HG03571 (cell line): Measurements from ENCODE around the gene TXNDC17.
"Not testable (repeated sequence)": the region's sequence is repeated elsewhere in the genome, so short reads cannot be mapped to it uniquely, and the experiment has no call there.

Experiments used
- ATAC-seq: cut with Tn5 transposase; IDR thresholded peaks from one replicate; pipeline ENCODE4 v1.9.1; 2021; ENCODE audit not compliant: unreplicated experiment

Gene TXNDC17

DNA sequence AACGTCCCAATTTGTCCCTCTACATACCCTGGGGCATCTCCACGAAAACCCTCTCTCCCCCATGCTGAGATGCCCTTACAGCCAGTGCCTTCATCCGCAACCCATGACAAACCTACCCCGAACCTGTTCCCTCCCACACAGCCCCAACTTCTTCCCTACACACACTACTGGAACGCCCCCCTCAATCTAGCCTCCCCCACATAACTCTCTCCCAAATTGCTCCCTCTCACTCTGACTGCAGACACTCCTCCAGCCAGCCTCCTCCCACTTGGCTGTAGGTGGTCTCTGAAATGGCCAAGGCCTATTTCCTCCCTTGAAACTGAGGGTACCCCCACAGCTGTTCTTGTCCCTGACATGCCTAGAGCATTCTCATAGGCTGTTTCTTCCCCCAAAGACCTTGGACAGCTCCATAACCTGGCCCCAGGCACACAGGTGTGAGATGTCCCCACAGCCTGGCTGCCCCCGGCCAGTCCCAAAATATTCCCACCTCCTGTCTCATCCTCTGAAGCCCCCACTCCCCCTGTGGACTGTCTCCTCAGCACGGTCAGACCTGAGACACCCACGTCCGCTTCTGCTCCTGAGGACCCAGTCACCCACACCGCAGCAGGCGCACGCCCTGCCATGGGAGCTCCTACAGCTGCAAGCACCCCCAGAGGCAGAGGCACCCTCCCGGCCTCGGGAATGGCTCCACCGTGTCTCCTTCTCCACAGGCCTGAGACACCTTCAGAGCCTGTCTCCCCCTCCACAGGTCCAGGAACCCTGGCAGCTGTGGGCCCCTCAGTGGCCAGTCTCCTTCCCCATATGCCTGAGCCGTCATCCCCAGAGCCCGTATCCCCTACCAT is 4.0 kb upstream of the TXNDC17 start:
- ATAC-seq: no peak

DNA sequence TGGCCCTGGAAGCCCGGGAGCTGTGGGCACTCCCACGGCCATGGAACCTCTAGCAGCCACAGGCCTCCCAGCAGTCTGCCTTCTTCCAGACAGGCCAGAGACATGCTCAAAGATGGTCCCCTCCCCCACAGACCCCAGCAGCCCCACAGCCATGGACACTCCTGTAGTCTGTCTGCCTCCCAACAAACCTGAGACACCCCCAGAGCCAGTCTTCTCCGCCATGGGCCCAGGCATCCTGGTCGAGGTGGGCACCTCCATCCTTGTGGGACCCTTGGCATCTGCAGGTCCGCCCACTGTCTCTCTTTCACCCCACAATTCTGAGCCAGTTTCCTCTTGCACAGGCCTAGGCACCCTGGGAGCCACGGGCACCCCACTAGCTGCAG is 3.4 kb upstream of the TXNDC17 start:
- no peak for ATAC-seq

- no peak for ATAC-seq
Measured at GRCh38 chr17:6638046-6638908, 2.6 kb upstream of the TXNDC17 start.

- no peak for ATAC-seq
Measured at GRCh38 chr17:6639014-6639585, 1.8 kb upstream of the TXNDC17 start.

DNA sequence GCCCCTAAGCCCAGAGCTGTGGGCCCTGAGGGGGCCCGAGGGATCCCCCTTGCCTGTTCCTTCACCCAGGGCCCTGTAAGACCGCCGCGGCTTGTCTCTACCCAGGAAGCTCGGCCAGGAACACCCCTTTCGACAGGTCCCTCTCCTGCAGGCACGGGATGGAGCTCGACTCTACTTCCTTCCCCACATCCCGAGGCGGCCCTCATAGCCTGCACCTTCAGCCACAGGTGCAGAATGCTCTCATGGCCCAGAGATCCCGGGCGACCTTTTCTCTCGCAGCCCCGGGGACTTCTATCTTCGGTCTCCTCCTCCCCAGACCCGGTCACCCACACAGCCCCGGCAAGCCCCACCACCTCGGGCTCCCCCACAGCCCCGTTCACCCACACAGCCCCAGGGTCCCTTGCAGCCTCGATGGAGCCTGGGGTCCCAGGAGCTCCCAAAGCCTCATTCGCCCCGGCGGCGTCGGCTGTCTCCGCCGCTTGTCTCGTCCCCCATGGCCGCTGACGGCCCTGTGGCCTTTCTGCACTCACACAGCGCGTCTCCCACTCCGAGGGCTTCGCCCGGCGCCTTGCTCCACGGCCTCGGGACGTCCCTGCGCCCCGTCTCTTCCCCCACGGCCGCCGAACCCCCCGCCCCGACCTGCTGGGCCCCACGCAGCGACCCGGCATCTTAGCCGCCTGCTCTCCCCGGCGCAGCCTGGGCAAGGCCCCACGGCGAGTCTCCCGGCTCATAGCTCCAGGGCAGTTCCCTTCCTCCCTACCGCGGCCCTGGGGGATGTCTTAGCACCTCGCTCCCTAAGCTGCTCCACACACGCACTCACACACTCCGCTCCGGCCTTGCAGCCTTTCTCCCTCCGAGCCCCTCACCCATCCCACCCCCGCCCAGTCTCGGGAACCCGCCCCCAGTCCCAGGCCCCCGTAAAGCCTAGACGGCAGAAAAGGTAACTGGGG is 999 bp upstream of the TXNDC17 start:
- ATAC-seq: no peak

- ATAC-seq: peak; percentile 0
Measured at GRCh38 chr17:6641247-6641863, 495 bp downstream of the TXNDC17 start.

- no peak for ATAC-seq
Measured at GRCh38 chr17:6642592-6642991, 1.7 kb downstream of the TXNDC17 start.

- no peak for ATAC-seq
Measured at GRCh38 chr17:6643451-6644125, 2.7 kb downstream of the TXNDC17 start.

DNA sequence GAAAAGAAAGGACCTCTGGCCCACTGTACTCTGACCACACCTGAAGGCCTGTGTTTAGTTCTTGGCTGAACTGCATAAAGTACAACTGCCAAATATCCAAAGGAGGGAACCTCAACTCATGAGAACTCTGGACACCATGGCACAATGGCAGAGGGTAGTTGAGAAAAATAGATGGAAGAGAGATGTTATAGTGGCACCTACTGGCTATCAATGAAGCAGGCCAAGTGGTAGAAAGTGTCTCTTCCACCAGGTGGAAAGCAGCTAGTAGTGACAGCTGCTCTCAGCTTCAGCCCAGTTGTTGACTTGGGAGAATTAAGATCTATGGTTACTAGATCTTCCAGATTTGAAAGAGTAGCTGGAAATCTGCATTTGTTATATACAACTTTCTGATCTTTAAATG is 7.3 kb downstream of the TXNDC17 start:
- ATAC-seq: no peak

GRCh38 chr17:6651354-6651918 is 10.6 kb downstream of the TXNDC17 start, which contains the start of the genes C17orf100 and MED31:
TSS of gene C17orf100 (plus strand) at chr17:6651762. CDS start at chr17:6651914, 152 bp downstream.
TSS of gene MED31 (minus strand) at chr17:6651605. CDS start at chr17:6651528, 77 bp downstream.
- peak; percentile 82 for ATAC-seq

DNA sequence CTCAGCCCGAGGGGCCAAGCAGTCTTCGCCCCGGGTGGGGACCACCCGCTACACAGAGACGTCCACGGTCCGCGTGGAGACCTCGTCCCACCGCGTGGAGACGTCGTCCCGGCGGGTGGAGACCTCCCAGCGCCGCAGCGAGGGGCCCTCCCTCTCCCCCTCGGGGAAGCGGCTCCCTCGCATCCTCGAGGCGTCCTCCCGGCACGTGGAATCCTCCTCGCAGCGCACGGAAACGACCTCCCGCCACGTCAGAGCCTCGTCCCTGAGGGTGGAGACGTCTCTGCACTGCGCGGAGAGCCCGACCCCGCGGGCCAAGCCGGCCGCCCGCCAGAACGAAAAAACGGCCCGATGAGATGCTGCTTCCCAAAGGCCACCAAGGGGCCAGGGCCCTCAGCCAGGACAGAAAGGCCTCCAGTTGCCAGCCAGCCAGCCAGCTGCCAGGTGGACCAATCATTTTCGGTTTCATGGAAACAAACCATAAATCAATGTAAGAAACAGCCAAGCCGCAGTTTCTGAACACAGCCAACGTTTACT is 11.1 kb downstream of the TXNDC17 start:
- ATAC-seq: peak; percentile 12

DNA sequence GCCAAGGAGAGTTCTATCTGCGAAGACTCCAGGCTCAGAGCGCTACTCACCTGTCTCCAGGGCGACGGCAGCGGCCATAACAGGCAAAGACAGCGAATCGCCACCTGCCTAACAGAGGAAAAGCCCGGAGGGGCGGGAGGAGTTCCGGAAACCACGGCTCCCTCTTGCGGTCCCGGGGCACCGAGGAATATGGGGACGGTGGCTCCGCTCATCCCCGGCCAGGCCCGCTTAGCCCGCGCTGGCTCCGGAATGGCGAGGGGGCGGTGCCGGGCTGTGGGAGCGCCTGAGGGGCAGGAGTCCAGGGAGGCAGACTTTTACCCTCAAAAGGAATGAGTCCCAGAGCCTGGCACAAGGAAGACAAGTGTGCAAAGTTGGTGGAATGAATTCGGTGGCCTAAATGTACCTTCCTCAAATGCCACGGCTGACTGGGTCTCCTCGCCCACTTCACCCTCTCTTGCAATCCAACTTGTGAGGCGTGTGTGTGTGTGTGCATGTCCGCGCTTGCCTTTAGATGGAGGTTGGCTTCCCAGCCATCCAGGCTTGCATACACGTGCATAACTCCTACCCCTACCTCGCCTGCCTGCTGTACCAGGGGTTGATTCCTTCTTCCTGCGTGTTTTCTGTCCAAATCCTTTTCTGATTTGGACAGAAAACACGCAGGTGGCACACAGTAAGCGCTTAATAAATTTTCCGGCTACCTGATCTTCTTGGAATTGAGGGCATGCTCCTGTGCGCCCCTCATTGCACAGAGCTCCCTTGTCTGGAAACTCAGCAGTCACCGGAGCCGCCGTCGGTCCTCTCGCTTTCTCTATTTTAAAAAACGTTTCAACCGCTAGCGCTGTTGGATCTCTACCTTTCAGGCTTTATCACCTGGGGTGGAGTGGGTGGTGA is 14.2 kb downstream of the TXNDC17 start:
- ATAC-seq: no peak

DNA sequence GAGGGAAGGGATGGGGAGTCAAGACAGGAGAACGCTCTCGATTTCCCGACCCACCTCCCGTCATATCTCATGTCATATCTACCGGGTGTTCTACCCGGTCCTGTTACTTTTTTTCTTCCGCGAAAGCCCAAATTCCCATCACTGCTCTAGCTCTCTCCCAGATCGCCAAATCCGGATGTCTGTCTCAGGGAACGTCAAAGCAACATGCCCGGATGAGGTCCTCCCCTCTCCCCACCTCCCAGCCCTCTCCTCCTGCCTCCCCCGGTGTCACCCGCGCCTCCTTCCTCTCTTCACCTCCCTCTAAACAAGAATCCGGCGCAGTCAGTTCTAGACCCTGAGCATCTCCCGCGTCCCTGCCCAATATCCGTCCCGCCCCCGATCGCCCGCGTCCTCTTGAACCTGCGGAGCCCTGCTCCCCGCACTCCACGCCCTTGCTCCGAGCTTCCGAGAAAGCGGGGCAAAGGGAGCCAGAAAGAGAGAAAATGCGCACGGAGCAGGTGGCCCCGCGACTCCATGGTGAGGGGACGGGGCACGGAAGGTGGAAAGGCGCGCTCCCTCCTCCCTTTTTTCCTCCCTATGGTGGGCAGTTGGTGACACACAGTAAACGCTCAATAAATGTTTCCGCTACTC is 15.0 kb downstream of the TXNDC17 start:
- not testable (repeated sequence) for ATAC-seq

- ATAC-seq: not testable (repeated sequence)
Measured at GRCh38 chr17:6656797-6657632, 16.2 kb downstream of the TXNDC17 start.

DNA sequence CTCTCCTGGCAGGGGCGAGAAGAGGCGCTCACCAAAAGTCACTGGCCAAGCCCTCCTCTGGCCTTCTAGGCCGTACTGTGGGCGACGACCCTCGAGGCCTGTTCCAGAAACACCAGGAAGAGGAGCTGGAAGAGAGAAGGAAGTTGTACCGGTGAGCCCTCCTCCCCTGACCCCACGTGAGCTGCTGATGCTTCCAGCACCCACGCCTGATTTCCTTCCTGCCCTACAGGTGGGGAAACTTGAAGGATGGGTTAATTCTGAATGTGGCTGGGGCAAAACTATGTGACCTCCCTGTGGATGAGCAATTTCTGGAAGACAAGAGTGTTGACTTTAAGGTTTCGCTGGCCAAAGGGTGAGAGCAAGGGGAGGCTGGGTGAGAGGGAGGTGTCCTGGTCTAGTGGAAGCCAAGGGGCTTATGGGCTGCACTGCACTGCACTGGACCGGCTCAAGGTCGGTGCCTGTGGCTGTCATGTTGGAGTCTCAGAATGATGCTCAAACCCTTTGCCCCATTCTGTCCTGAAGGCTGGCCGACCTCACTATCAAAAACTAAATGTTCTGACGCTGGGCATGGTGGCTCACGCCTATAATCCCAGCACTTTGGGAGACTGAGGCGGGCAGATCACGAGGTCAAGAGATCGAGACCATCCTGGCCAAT is 16.9 kb downstream of the TXNDC17 start:
- no peak for ATAC-seq

DNA sequence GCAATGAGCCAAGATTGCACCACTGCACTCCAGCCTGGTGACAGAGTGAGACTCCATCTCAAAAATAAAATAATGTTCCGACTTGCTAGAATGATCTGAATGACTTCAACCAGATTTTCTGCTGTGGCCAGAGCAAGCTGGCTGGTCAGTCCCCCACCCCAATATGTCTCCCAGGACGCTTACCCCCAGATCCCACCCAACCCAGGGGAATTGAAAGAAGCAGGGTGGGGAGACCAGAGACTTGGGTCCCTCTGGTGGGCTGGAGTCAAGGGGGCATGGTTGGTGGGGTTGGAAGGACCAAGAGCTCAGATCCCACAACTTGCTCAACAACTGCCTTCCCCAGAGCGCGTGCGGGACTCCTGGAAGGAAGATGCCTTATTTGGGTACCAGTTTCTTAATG is 17.6 kb downstream of the TXNDC17 start:
- ATAC-seq: not testable (repeated sequence)
